SK-N-SH treated with all-trans-retinoic acid at 6 μM for 48 hours (cell line): ENCODE data around the gene TMCC3.

Experiments
- ATAC-seq: fragments of 200-7000 bp; cut with Tn5 transposase; 3 replicates; pipeline ENCODE4 v1.9.1; 2020; ENCODE audit warnings: mild to moderate bottlenecking, moderate library complexity
- ARNTL ChIP-seq: fragments of 450-650 bp; formaldehyde crosslinking; IDR thresholded peaks from 2 replicates; pipeline ENCODE4 v1.5.0; 2020; ENCODE audit warnings: low read depth, mild to moderate bottlenecking, moderate library complexity, borderline replicate concordance
- BACH2 ChIP-seq: fragments of 250-450 bp; sonication (Bioruptor Pico); IDR thresholded peaks from 2 replicates; pipeline ENCODE4 v1.9.0; 2021; ENCODE audit warnings: mild to moderate bottlenecking, borderline replicate concordance
- CSDC2 ChIP-seq: fragments of 250-450 bp; sonication (Bioruptor Pico); IDR thresholded peaks from 2 replicates; pipeline ENCODE4 v1.5.0; 2020; ENCODE audit warnings: mild to moderate bottlenecking, moderate library complexity
- GLIS3 ChIP-seq: fragments of 250-450 bp; sonication (Bioruptor Pico); IDR thresholded peaks from 2 replicates; pipeline ENCODE4 v1.5.0; 2020; ENCODE audit warnings: mild to moderate bottlenecking, moderate library complexity
- OSR1 ChIP-seq: fragments of 250-450 bp; sonication (Bioruptor Pico); IDR thresholded peaks from 2 replicates; pipeline ENCODE4 v1.8.0; 2022; ENCODE audit warnings: moderate library complexity, mild to moderate bottlenecking, inconsistent platforms
- PPARA ChIP-seq: fragments of 250-450 bp; sonication (Bioruptor Pico); IDR thresholded peaks from 2 replicates; pipeline ENCODE4 v1.5.0; 2020; ENCODE audit warnings: mild to moderate bottlenecking, borderline replicate concordance
- RARB ChIP-seq: fragments of 250-450 bp; sonication (Bioruptor Pico); IDR thresholded peaks from 2 replicates; pipeline ENCODE4 v1.8.0; 2021; ENCODE audit warnings: mild to moderate bottlenecking, moderate library complexity
- SNAI2 ChIP-seq: fragments of 250-450 bp; sonication (Bioruptor Pico); IDR thresholded peaks from 2 replicates; pipeline ENCODE4 v1.5.0; 2020; ENCODE audit warnings: mild to moderate bottlenecking, moderate library complexity
- TCF4 ChIP-seq: fragments of 250-450 bp; sonication (Bioruptor Pico); IDR thresholded peaks from 2 replicates; pipeline ENCODE4 v1.8.0; 2021; ENCODE audit warnings: mild to moderate bottlenecking, moderate library complexity, borderline replicate concordance
- TOX ChIP-seq: fragments of 250-450 bp; sonication (Bioruptor Pico); IDR thresholded peaks from 2 replicates; pipeline ENCODE4 v1.8.0; 2021; ENCODE audit warnings: mild to moderate bottlenecking, moderate library complexity, borderline replicate concordance
- ZC3H10 ChIP-seq: fragments of 250-450 bp; sonication (Bioruptor Pico); IDR thresholded peaks from 2 replicates; pipeline ENCODE4 v1.5.1; 2021; ENCODE audit warnings: mild to moderate bottlenecking, moderate library complexity
- ZFP3 ChIP-seq: fragments of 250-450 bp; sonication (Bioruptor Pico); IDR thresholded peaks from 2 replicates; pipeline ENCODE4 v1.5.0; 2020; ENCODE audit warnings: mild to moderate bottlenecking, moderate library complexity
- ZFP30 ChIP-seq: fragments of 450-650 bp; formaldehyde crosslinking; IDR thresholded peaks from 2 replicates; pipeline ENCODE4 v1.5.0; 2022; ENCODE audit warnings: mild to moderate bottlenecking, moderate library complexity
- ZNF70 ChIP-seq: fragments of 450-650 bp; formaldehyde crosslinking; IDR thresholded peaks from 2 replicates; pipeline ENCODE4 v1.5.0; 2020; ENCODE audit warnings: mild to moderate bottlenecking, moderate library complexity
- ZNF8 ChIP-seq: fragments of 450-650 bp; formaldehyde crosslinking; IDR thresholded peaks from 2 replicates; pipeline ENCODE4 v1.5.0; 2020; ENCODE audit warnings: mild to moderate bottlenecking, moderate library complexity
- TF ChIP-seq, protein P1 (sequence below): fragments of 250-450 bp; sonication (Bioruptor Pico); IDR thresholded peaks from 2 replicates; pipeline ENCODE4 v1.8.0; 2021; ENCODE audit warnings: low read depth, mild to moderate bottlenecking, moderate library complexity, borderline replicate concordance
- TF ChIP-seq, protein P2 (sequence below): fragments of 250-450 bp; sonication (Bioruptor Pico); IDR thresholded peaks from 2 replicates; pipeline ENCODE4 v1.5.1; 2021; ENCODE audit warnings: mild to moderate bottlenecking, moderate library complexity
- TF ChIP-seq, protein P3 (sequence below): fragments of 250-450 bp; sonication (Bioruptor Pico); IDR thresholded peaks from 2 replicates; pipeline ENCODE4 v1.5.0; 2020; ENCODE audit warnings: mild to moderate bottlenecking, moderate library complexity

Gene TMCC3

DNA sequence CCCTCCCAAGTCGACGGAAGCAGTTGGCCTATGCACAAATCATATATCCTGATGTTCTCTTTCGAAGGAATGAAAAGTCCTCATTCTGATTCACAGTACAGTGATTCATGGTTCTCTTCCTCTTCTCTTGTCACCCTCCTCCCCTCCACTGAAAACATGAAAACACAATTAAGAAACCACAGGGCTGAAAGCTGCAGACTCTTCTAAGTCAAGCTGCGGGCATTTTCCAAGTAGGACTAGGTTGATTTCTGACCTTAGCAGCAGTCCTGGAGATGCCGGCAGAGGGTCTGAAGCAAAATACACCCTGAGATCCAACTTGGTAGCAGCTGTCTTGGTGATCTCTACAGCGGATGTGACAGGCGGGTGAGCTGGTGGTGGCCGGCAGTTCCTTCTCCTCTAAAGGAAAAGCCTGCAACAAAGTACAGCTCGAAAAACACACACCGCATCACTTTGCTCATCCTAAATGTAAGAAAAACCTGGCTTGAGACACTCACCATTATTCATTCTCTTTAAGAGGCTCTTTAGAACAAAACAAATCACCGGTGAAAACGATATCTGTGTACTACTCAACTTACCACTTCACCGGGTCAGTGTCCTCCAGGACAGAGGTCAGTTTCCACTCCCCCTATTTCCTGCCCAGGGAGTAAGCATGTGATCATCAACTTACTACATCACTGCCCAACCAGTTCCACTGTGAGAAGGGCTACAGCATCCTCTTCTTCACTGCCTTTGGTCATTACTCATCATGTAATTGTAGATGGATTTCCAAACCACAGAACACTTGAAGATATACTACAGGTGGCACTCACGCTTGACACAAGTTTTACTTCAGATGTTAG lies 6.0 kb downstream of the TMCC3 start:
- ATAC-seq: peak; percentile 75
- TF ChIP-seq ZNF8 (CRISPR knock-in tag): no peak
- TF ChIP-seq, all 23 proteins: peak for 0

DNA sequence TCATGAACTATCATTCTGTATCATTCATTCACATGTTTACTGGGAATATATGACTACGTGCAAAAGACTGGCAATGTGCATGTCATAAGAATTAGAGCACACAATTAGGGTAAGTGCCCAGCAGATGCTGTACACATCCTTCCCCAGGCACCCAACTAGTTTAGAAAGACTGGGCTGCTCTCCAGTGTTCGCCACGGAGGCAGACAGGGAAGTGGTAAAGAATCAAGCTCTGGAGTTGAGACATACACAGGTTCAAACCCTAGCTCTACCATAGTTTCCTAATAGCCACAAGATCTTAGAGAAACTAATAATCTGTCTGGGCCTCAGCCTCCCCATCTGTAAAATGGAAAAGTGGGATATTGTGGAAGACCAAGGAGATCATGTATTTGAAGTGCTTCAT lies 6.8 kb downstream of the TMCC3 start:
- no peak for ATAC-seq
- TF ChIP-seq ZC3H10 (CRISPR knock-in tag): no peak
- TF ChIP-seq, protein P1, sequence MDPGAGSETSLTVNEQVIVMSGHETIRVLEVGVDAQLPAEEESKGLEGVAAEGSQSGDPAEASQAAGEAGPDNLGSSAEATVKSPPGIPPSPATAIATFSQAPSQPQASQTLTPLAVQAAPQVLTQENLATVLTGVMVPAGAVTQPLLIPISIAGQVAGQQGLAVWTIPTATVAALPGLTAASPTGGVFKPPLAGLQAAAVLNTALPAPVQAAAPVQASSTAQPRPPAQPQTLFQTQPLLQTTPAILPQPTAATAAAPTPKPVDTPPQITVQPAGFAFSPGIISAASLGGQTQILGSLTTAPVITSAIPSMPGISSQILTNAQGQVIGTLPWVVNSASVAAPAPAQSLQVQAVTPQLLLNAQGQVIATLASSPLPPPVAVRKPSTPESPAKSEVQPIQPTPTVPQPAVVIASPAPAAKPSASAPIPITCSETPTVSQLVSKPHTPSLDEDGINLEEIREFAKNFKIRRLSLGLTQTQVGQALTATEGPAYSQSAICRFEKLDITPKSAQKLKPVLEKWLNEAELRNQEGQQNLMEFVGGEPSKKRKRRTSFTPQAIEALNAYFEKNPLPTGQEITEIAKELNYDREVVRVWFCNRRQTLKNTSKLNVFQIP (CRISPR knock-in tag): no peak
- TF ChIP-seq, protein P2, sequence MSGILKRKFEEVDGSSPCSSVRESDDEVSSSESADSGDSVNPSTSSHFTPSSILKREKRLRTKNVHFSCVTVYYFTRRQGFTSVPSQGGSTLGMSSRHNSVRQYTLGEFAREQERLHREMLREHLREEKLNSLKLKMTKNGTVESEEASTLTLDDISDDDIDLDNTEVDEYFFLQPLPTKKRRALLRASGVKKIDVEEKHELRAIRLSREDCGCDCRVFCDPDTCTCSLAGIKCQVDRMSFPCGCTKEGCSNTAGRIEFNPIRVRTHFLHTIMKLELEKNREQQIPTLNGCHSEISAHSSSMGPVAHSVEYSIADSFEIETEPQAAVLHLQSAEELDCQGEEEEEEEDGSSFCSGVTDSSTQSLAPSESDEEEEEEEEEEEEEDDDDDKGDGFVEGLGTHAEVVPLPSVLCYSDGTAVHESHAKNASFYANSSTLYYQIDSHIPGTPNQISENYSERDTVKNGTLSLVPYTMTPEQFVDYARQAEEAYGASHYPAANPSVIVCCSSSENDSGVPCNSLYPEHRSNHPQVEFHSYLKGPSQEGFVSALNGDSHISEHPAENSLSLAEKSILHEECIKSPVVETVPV: no peak
- TF ChIP-seq OSR1: no peak
- TF ChIP-seq ZFP3 (CRISPR knock-in tag): no peak
- TF ChIP-seq ZFP30 (CRISPR knock-in tag): no peak
- no peak for TF ChIP-seq ARNTL (CRISPR knock-in tag)

DNA sequence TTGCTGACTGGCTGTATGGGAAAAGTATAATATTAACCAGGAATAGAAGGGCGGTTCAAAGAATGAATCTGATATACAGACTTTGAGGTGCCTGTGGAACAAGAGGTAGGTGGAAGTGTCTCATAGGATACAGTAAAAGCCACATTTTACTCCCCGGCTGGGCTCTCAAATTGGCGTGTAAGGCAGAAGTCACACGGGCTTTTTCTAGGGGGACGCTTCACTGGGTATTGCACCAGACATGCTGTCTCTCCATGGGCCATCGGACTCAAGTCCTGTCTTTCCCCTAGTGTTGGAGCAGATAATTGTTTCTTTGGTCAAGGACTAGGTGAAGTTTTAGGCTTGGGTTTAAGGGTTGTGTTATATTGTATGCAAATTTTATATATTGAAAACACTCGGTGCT lies 9.1 kb downstream of the TMCC3 start:
- TF ChIP-seq BACH2 (CRISPR knock-in tag): no peak
- TF ChIP-seq RARB (CRISPR knock-in tag): no peak
- no peak for TF ChIP-seq CSDC2 (CRISPR knock-in tag)
- TF ChIP-seq ZFP30 (CRISPR knock-in tag): no peak
- TF ChIP-seq PPARA: no peak
- TF ChIP-seq GLIS3: no peak
- TF ChIP-seq ZFP3 (CRISPR knock-in tag): no peak
- no peak for TF ChIP-seq TCF4
- no peak for TF ChIP-seq ZNF70
- ATAC-seq: no peak

DNA sequence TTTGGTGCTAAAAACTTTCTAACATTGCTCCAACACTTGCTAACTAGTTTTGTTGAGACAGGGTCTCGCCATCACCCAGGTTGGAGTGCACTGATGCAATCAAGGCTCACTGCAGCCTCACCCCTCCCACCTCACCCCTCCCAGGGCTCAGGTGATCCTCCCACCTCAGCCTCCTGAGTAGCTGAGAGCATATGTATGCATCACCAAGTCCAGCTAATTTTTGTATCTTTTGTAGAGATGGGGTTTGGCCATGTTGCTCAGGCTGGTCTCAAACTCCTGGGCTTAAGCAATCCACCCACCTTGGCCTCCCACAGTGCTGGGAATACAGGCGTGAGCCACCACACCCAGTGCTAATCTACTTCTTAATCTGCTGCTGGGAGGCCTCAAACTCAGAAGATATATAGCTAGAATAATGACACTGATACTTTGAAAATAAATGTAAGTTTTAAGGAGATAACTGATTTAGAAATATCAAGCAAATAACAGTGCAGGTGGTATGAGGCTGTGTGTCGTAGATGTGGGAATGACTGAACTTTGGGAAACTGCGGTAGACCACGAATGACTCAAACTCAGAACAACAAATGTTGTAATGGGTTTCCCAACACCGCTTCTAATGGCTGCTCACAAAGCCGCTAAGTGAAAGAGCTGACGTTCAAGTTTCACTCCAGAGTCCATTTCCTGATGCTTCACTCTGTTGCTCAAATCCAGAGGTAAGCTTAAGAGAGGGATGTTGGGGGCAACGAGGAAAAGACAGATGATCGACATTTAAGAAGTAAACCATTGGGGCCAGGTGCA lies 10.0 kb downstream of the TMCC3 start:
- ATAC-seq: no peak
- TF ChIP-seq SNAI2 (no peak), GLIS3 (no peak), ZNF70 (no peak), TOX (CRISPR knock-in tag) (no peak), ZC3H10 (CRISPR knock-in tag) (no peak)
- TF ChIP-seq, protein P3, sequence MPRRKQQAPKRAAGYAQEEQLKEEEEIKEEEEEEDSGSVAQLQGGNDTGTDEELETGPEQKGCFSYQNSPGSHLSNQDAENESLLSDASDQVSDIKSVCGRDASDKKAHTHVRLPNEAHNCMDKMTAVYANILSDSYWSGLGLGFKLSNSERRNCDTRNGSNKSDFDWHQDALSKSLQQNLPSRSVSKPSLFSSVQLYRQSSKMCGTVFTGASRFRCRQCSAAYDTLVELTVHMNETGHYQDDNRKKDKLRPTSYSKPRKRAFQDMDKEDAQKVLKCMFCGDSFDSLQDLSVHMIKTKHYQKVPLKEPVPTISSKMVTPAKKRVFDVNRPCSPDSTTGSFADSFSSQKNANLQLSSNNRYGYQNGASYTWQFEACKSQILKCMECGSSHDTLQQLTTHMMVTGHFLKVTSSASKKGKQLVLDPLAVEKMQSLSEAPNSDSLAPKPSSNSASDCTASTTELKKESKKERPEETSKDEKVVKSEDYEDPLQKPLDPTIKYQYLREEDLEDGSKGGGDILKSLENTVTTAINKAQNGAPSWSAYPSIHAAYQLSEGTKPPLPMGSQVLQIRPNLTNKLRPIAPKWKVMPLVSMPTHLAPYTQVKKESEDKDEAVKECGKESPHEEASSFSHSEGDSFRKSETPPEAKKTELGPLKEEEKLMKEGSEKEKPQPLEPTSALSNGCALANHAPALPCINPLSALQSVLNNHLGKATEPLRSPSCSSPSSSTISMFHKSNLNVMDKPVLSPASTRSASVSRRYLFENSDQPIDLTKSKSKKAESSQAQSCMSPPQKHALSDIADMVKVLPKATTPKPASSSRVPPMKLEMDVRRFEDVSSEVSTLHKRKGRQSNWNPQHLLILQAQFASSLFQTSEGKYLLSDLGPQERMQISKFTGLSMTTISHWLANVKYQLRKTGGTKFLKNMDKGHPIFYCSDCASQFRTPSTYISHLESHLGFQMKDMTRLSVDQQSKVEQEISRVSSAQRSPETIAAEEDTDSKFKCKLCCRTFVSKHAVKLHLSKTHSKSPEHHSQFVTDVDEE (CRISPR knock-in tag): no peak

DNA sequence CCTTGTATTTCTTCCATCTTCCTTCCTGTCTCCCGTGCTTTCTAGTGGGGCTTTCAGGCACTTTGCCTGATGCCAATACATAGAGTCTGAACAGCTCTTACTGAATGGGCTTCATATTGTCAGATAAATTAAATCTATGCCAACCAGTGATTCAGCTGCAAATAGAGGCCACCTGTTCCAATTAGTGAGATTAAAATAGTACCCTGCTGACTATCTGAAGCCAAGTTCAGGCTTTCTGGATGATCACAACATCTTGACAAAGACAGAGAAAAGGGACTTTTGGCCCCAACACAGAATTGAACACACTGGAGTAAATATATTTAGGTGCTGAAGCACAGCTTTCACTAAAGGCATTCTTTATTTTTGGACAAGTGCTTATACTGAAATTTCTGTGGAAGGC lies 11.8 kb downstream of the TMCC3 start:
- TF ChIP-seq ZNF8 (CRISPR knock-in tag): no peak
- TF ChIP-seq RARB (CRISPR knock-in tag): no peak
- no peak for TF ChIP-seq TOX (CRISPR knock-in tag)
- peak; percentile 86 for TF ChIP-seq SNAI2
- TF ChIP-seq, protein P2: no peak
- ATAC-seq: no peak
